Activated CD4-positive, alpha-beta T cell treated with anti-CD3 and anti-CD28 coated beads, Interleukin-2, amount 50 U/mL, for 48 hours (primary cell): Measurements from ENCODE around the gene S100A6.

Experiments
- DNase-seq, 2 experiments: peaks; one replicate each; pipeline ENCODE4 v3.0.0-alpha.2; 2020

S100A6 gene

GRCh38 chr1:153544453-153545066 lies 8.8 kb upstream of the S100A6 start:
- peak in 1 of 2 experiments; percentile 34 for DNase-seq

DNA sequence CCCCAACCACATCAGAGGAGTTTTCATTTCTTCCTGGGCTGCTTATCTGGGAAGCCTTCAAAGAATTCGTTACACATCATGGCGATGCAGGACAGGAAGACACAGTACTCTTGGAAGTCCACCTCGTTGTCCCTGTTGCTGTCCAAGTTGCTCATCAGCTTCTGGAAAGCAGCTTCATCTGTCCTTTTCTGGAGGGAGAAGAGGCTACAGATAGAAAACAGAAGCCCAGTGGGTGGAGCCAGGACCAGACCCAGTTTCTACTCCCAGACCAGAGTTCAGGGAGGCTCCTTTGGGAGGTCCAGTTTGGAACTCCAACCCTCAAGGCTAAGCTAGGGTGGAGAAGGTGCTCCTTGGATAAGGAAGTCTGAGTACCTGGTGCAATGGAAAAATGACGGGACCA lies 7.9 kb upstream of the S100A6 start:
- DNase-seq, result no peak

DNA sequence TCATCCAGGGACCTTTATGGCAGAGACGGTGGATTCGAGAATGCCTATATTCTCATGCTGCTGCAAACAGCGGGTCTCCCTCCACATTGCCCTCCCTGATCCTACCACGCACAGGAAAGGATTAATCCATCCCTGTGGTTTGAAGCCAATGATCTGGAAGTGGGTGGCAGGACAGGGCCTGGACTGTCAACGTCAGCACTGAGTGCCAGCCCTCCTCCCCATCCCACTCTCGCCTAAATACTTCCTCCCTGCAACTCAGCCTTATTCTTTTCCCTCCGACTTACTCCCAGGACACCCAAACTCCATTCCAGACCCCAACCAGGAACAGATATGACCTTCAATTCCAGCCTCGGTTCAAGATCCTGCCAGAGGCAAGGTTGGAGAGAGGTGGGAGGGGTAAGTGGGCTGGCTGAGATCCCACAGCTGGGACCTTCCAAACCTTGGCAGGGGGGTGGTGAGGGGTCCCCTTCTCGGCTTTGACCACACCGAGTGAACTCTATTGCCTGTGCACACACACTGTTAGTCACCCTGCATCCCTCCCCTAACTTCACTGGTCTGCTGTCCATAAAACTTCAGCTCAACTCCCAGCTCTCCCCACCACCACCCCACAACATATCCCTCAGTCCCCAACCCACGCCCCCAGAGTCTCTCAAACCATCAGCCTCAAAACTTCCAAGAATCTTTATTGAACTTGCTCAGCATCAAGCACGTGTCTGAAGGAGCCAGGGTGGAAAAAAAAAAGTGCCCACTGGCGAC lies 7.3 kb upstream of the S100A6 start:
- no peak for DNase-seq

- DNase-seq, result no peak
Observed at GRCh38 chr1:153541641-153542590, 6.1 kb upstream of the S100A6 start.

GRCh38 chr1:153540394-153541361 lies 4.9 kb upstream of the S100A6 start, which contains the start of gene S100A5:
TSS of gene S100A5 (minus strand) at chr1:153540934. CDS start at chr1:153540191, 743 bp downstream.
- peak; percentile 48 to 68 for DNase-seq

DNA sequence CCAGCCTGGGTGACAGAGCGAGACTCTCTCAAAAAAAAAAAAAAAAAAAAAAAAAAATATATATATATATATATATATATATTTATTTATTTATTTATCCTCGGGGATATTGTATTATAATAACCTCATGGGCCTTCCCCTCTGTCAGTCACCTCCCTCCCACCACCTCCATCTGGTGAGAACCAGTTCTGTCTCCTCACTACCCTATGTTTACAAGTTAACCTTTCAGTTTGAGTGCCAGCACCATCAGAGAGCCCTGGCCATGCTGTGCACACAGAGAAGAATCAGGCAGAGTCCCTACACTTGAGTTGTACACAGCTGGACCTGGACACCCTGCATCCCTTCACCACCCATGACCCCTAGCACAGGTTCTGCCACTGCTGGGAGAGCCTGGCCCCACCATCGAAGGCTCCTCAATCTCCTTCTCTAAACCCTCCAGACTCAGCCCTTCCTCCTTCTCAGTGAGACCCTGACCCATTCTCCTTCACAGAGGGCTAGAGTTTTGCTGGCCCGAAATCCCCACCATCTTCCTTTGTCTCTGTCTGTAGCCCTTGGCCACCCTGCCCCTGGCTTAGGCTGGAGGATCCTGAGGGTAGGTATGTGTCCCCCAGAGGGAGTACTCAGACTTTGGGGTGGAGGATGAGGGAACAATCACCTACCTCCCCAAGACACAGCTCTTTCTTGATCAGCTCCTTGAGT lies 3.8 kb upstream of the S100A6 start:
- DNase-seq, result no peak

- no peak for DNase-seq
Observed at GRCh38 chr1:153538315-153538821, 2.6 kb upstream of the S100A6 start.

DNA sequence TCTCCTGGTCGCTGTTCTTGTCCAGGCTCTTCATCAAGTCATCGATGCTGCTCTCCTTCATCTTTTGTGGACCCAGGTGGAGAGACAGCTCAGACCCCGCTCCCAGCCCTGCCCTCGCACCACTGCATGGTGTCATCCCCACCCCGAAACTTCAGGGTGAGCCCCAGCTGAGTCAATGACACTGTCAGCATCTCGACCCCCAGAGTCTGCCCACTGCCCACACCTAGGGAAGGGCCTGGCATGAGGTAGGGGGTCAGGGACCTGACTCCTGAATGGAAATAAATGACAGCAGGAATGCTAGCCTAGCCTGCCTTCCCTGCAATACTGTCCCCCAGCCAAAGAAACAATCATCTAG lies 1.6 kb upstream of the S100A6 start:
- no peak for DNase-seq

DNA sequence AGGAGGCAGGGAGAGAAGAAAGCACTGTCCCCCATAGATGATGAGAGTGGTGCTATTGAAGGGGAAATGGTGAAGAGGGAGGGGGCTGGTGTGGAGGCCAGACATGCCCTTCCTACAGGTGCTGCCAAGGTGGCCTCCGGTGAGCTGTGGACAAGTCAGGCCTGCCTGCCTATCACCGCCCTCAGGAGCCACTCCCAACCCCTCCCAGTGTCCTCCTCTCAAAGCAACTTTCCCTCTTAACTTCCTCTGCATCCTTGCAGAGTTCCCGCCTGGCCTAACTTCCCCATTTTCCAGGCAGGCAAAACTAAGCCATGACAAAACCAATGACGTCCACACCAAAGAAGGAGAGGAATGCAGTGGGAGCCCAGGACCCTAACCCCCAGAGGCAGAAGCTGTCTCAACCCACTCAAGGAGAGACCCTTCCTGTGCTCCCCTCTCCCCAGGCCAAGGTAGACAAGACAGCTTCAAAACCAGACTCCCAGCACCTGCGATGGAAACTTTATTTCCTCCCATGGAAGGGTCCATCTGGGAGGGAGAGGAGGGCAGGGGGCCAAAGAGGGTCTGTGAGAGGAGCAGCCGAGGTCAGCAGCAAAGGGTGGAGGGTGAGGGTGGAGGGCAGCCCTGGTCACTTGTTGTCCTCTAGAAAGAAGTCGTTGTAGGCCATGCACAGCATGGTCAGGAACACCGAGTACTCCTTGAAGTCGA lies 1.0 kb upstream of the S100A6 start:
- no peak for DNase-seq

DNA sequence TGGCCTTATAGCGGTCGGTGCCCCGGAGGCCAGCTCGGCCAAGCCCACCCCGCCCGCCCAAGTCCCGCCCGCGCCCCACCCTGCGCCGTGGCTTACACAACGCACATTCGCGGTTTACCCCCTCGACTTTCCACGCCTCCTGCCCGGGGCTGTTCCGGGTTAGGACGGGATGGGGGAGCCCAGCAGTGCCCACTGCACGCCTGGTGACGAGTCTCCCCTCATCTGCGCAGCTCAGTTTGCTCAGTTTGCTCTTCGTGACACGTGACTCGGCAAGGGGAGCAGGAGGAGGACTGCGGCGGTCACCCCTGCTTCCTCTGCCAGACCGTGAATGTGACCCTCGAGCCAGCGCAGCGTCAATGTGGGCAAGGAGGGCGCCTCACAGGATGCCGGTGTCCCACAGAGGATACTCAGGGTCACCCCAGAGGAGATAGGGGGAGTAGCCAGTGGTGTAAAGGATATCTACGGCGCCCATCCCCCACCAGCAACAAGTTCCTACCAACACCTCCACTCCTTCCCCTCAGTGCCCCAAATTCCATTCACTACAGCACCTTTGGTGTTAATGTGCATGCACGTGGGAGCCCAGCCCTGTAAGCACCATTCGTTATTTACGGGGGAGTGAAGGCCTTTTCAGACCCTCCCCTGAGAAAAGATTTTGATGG lies 350 bp upstream of the S100A6 start:
- peak; percentile 81 to 86 for DNase-seq

DNA sequence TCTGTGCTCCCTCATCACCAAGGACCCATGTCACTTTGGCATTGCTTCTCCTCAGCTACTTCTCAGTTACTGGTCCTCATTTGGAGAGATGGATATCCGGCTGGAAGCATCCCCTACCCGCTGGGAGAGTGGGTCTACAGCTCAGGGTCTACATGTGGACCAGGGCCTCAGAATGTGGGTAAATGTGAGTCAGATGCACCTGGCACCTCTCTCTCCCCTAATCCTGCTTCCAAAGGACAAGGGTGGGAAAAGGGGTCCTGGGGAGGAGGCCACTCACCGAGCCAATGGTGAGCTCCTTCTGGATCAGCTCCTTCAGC lies 908 bp downstream of the S100A6 start:
- no peak for DNase-seq

DNA sequence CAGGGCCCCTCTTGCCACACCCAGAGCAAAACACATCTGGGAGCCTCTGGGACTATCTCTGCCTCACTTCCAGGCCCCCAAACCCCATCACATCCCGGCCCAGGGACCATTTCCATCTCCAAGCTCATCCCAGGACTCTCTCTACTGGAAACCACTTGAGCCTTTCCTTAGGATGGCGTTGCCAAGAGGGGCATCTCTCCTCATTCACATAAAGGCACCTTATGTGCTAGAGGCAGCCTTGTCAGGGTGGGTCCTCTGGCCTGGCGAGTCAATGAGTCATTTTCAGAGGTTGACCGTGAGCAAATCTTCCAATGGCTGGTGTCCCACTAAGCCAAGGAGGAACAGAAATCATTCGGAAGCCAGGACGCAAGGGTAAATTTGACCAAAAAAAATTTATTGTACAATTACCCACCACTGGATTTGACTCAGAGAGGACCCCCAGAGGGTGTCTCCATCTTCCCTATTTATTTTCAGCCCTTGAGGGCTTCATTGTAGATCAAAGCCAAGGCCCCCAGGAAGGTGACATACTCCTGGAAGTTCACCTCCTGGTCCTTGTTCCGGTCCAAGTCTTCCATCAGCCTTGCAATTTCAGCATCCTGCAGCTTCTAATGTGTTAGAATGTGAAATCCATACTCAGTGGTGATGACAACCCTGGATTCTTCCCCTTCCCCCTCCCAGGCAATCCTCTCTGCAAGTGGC lies 1.4 kb downstream of the S100A6 start:
- DNase-seq, result no peak

GRCh38 chr1:153533689-153534201 lies 2.0 kb downstream of the S100A6 start:
- DNase-seq, result peak in 1 of 2 experiments; percentile 45

DNA sequence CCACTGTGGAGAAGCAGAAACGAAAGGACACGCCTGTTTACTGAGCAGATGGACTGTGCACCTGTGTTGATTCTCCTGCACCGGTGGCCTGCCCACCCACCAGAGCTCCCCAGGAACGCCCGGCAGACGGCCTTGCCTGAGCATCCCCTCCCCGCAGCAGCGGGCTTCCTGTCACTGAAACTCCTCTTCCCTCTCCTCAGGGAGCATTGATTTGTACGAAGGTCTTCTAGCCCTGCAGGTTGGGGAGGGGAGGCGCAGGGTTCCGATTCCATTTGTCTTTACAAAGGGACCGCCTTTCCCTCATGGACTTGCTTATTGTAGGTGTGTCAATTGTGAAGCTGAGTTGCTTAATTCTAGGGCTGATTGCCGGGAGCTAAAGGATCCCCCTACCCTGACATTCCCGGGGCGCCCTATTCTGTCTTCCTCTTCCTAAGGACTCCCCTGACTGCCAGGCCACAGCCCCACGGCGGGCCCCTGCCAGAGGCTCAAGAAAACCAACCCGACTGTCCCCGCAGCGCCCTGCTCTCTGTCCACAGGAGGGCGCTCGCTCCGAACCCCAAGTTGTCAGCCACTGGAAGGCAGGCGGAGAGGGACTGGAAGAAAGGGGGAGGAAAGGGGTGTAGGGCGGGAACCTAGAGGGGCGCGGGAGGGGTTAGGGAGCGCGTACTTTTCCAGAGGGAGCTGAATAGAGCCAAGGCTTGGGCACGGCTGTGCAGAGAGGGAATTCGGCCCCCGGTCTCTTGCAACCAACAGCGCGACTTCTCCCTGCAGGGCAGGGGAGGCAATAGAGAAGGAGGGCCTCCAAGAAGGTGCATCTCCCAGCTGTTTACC lies 2.8 kb downstream of the S100A6 start:
- DNase-seq, result peak; percentile 86 to 90

DNA sequence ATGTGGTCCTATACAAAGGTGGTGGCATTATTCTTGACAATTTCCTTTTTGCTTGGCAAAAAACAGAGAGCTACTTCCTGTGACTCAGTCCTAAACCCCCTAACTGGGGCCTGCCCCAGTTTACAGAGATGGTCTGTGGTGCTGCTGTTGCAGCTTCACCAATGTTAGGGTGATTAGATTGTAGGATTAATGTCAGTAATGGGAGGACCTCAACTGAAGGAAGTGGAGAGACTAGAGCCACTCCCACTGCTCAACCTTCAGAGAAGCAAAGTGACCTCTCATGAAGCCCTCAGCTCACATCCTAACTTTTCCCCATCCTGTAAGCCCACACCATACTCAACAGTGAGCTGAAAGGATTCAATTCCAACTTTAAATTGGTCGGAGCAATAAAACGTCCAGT lies 3.6 kb downstream of the S100A6 start:
- DNase-seq, result peak in 1 of 2 experiments; percentile 44

GRCh38 chr1:153531638-153532037 lies 4.2 kb downstream of the S100A6 start:
- DNase-seq, result no peak

GRCh38 chr1:153527683-153528040 lies 8.1 kb downstream of the S100A6 start:
- no peak for DNase-seq

GRCh38 chr1:153527023-153527682 lies 8.6 kb downstream of the S100A6 start:
- no peak for DNase-seq
